C4-2B (cell line): Measurements from ENCODE around the gene WNT10A.

Experiments used
- CTCF ChIP-seq: fragments of 450-650 bp; conservative IDR thresholded peaks from 2 replicates; pipeline ENCODE4 v1.5.1; 2017; ENCODE audit warnings: mild to moderate bottlenecking
- ZFX ChIP-seq: fragments of 450-650 bp; IDR thresholded peaks from 2 replicates; pipeline ENCODE4 v1.6.1; 2017

DNA sequence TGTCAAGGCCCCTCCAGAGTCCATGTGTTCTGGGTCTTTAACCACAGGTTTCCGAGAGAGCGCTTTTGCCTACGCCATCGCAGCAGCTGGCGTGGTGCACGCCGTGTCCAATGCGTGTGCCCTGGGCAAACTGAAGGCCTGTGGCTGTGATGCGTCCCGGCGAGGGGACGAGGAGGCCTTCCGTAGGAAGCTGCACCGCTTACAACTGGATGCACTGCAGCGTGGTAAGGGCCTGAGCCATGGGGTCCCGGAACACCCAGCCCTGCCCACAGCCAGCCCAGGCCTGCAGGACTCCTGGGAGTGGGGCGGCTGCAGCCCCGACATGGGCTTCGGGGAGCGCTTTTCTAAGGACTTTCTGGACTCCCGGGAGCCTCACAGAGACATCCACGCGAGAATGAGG, 9.3 kb downstream of the WNT10A start:
- no peak for TF ChIP-seq CTCF
- TF ChIP-seq ZFX = no peak
